GM10847 (cell line): ENCODE results near the gene HMGN1.

Experiments used
- POLR2A ChIP-seq: IDR thresholded peaks from 2 replicates; pipeline ENCODE4 v1.6.1; 2011; ENCODE audit not compliant: insufficient read length; ENCODE audit errors: extremely low read depth

The HMGN1 gene, protein sequence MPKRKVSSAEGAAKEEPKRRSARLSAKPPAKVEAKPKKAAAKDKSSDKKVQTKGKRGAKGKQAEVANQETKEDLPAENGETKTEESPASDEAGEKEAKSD

GRCh38 chr21:39348355-39349210 is at the start of gene HMGN1:
Gene HMGN1 (minus strand): TSS chr21:39349088. CDS start chr21:39348917, 171 bp downstream.
- TF ChIP-seq POLR2A, result peak; percentile 71

GRCh38 chr21:39397646-39398385 is 48.9 kb upstream of the HMGN1 start:
- TF ChIP-seq POLR2A, result no peak

GRCh38 chr21:39392981-39393380 is 44.1 kb upstream of the HMGN1 start:
- TF ChIP-seq POLR2A, result no peak

- TF ChIP-seq POLR2A, result no peak
These were observed 41.4 kb upstream of the HMGN1 start for GRCh38 chr21:39390212-39390765.

GRCh38 chr21:39388811-39389155 is 39.9 kb upstream of the HMGN1 start:
- no peak for TF ChIP-seq POLR2A

DNA sequence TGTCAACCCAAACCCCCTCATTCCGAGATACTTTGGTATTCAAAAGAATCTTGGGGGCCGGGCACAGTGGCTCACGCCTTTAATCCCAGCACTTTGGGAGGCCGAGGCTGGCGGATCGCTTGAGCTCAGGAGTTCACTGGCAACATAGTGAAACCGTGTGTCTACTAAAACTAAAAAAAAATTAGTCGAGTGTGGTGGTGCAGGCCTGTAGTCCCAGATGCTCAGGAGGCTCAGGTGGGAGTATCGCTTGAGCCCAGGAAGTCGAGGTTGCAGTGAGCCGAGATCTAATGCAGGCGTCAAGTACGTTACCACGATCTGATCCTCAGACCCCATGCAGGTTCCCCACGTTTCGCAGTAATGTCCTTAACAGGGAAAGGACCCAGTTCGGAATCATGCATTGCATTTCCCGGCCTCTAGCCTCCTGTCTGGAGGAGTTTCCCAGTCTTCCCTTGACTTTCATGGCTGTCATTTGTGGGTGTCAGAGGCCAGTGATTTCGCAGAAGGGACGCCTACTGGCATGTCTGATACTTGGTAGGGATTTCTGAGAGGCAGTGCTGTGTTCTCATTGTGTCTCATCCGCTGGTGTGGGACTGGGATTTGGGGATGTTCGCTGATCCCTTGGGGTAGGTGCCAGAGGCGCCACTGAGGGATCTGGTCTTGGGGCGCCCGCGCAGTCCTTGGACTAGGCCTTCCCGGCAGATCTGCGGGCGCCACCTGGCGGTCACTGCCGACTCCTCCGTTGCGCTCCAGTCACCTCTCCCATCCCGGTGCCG is 39.3 kb upstream of the HMGN1 start:
- TF ChIP-seq POLR2A, result no peak

GRCh38 chr21:39387461-39388037 is 38.7 kb upstream of the HMGN1 start:
- peak; percentile 17 for TF ChIP-seq POLR2A

DNA sequence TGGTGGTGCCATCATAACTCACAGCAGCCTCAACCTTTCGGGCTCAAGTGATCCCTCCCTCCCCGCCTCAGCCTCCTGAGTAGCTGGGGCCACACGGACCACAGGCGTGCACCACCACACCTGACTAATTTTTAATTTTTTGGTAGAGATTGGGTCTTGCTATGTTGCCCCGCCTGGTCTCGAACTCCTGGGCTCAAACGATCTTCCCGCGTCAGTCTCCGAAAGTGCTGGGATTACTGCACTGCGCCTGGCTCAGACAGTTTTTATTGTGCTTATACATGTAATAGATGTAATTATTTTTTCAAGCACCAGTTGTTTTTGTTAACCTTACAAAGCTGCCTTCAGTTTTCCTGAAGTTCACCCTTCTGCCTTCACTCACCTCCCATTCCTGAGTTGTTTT is 38.0 kb upstream of the HMGN1 start:
- TF ChIP-seq POLR2A, result no peak

GRCh38 chr21:39386194-39386593 is 37.3 kb upstream of the HMGN1 start:
- no peak for TF ChIP-seq POLR2A

- no peak for TF ChIP-seq POLR2A
These were observed 36.6 kb upstream of the HMGN1 start for GRCh38 chr21:39385299-39386145.

DNA sequence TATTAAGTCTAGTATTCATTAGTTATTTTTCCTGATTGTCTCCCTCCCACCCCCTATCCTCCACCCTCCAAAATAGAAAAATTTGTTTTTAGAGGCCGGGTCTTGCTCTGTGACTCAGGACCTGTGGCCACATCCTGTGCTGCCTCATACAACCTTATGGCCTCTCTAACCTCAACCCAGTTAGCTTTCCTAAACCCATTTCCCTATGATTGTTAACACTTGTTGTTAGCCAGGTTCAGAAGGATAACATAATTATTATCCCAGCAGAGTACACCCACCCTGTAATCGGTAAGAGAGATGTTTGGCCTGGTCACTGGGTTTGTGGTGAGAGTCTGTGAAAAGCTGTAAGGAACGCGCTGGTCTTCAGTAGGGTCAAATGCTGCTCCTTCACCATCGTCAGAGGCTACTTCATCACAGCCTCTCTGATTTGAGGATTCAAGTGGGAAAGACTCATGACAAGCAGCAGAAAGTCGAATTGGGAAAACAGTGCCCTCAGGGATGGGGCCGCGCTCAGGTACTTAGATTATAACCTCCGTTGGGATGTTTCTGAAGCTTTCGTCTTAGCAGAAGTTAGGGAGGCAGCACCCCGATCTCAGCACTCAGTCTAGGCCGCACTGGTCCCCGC is 35.9 kb upstream of the HMGN1 start:
- TF ChIP-seq POLR2A, result no peak

DNA sequence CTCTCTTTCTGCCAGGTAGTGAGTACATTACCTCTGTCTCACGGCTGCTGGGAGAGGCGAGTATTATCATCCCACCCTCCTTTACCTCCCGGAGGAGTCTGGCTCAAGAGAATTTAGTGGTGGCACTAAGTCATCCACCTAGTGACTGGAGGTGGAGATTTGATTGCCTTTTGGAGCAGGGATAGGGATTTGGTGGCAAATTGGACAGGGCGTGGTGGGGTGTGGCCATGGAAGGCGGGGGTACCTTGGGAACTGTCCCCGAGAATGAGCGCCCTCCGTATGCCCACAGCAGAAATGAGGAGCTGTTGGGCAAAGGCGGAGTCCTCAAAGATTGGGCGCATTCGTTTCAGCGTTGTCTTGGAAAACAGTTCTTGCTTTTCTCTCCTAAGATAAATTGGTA is 32.1 kb upstream of the HMGN1 start:
- no peak for TF ChIP-seq POLR2A
